Activated T-cell treated with anti-CD3 and anti-CD28 coated beads, Interleukin-2, amount 50 U/mL, for 72 hours (primary cell): ENCODE results near the gene U2AF1. TPM values are rescaled to one million over a fixed set of nuclear protein-coding genes. Genes with fewer than 3 reads are reported as not detected.
"Not testable (repeated sequence)": the region's sequence is repeated elsewhere in the genome, so short reads cannot be mapped to it uniquely, and the experiment has no call there.

Experiments used
- ATAC-seq, 2 donors: fragments of 150-1000 bp; cut with Tn5 transposase; replicated peaks in 1 of 2; 2 replicates each; pipeline ENCODE4 v1.10.0; 2021; ENCODE audit warnings: moderate library complexity in 2 of 2, mild to moderate bottlenecking in 1 of 2
- DNase-seq, 2 donors: peaks; one replicate each; pipeline ENCODE4 v3.0.0; 2021 to 2022; ENCODE audit warnings: mixed read lengths in 1 of 2
- H3K27ac Mint-ChIP-seq: one replicate; pipeline ENCODE4 v1.8.0; 2022; ENCODE audit warnings: mild to moderate bottlenecking, moderate library complexity, mixed read lengths
- H3K27me3 Mint-ChIP-seq: one replicate; pipeline ENCODE4 v1.8.0; 2022; ENCODE audit warnings: low read depth, mixed read lengths
- H3K36me3 Mint-ChIP-seq, 2 donors: one replicate each; pipeline ENCODE4 v1.8.0; 2022; ENCODE audit warnings: mixed read lengths in 2 of 2, mild to moderate bottlenecking in 1 of 2; ENCODE audit not compliant: insufficient read depth in 2 of 2
- H3K4me1 Mint-ChIP-seq: one replicate; pipeline ENCODE4 v1.8.0; 2022; ENCODE audit warnings: low read depth, mixed read lengths
- H3K4me3 Mint-ChIP-seq, 2 donors: one replicate each; pipeline ENCODE4 v1.8.0; 2022; ENCODE audit warnings: mild to moderate bottlenecking in 2 of 2, mixed read lengths in 2 of 2, moderate library complexity in 2 of 2
- H3K9me3 Mint-ChIP-seq, 2 donors: one replicate each; pipeline ENCODE4 v1.8.0; 2022; ENCODE audit warnings: mixed read lengths in 2 of 2
- total RNA-seq, 2 donors: library from RNA; stranded (reverse); gene quantifications; one replicate each; pipeline ENCODE4 v1.2.3, GENCODE V29; 2022

The U2AF1 gene
- total RNA-seq, 2 donors from 2014 or later: 36.7 to 73.4 TPM

- DNase-seq, H3K4me1 Mint-ChIP-seq, H3K36me3 Mint-ChIP-seq, H3K4me3 Mint-ChIP-seq, H3K27ac Mint-ChIP-seq, ATAC-seq, H3K27me3 Mint-ChIP-seq, H3K9me3 Mint-ChIP-seq: not testable (repeated sequence)
Observed at GRCh38 chr21:43104642-43105041, 2.7 kb downstream of the U2AF1 start.

GRCh38 chr21:43102281-43102680 is 5.1 kb downstream of the U2AF1 start:
- H3K27me3 Mint-ChIP-seq, H3K4me1 Mint-ChIP-seq, DNase-seq, H3K27ac Mint-ChIP-seq, H3K9me3 Mint-ChIP-seq, H3K36me3 Mint-ChIP-seq, H3K4me3 Mint-ChIP-seq: not testable (repeated sequence)
- peak; percentile 49 to 64 for ATAC-seq

GRCh38 chr21:43101676-43102075 is 5.7 kb downstream of the U2AF1 start:
- not testable (repeated sequence) for H3K4me1 Mint-ChIP-seq, DNase-seq, H3K27me3 Mint-ChIP-seq, H3K4me3 Mint-ChIP-seq, H3K9me3 Mint-ChIP-seq, H3K36me3 Mint-ChIP-seq, ATAC-seq, H3K27ac Mint-ChIP-seq

- DNase-seq, H3K27me3 Mint-ChIP-seq, ATAC-seq, H3K27ac Mint-ChIP-seq, H3K4me3 Mint-ChIP-seq, H3K9me3 Mint-ChIP-seq, H3K36me3 Mint-ChIP-seq, H3K4me1 Mint-ChIP-seq: not testable (repeated sequence)
Observed at GRCh38 chr21:43101000-43101399, 6.4 kb downstream of the U2AF1 start.

- H3K4me1 Mint-ChIP-seq, H3K27ac Mint-ChIP-seq, H3K9me3 Mint-ChIP-seq, DNase-seq, H3K27me3 Mint-ChIP-seq, H3K4me3 Mint-ChIP-seq, H3K36me3 Mint-ChIP-seq, ATAC-seq: not testable (repeated sequence)
Observed at GRCh38 chr21:43091979-43092614, 15.3 kb downstream of the U2AF1 start.

- DNase-seq, H3K9me3 Mint-ChIP-seq, H3K4me3 Mint-ChIP-seq, H3K27ac Mint-ChIP-seq, H3K36me3 Mint-ChIP-seq, H3K27me3 Mint-ChIP-seq, H3K4me1 Mint-ChIP-seq: not testable (repeated sequence)
- peak in 1 of 2 donors; percentile 37 for ATAC-seq
Observed at GRCh38 chr21:43090947-43091346, 16.4 kb downstream of the U2AF1 start.

GRCh38 chr21:43089463-43089862 is 17.9 kb downstream of the U2AF1 start:
- not testable (repeated sequence) for H3K9me3 Mint-ChIP-seq, H3K27ac Mint-ChIP-seq, ATAC-seq, H3K4me3 Mint-ChIP-seq, H3K4me1 Mint-ChIP-seq, DNase-seq, H3K27me3 Mint-ChIP-seq, H3K36me3 Mint-ChIP-seq

- DNase-seq, ATAC-seq, H3K27ac Mint-ChIP-seq, H3K9me3 Mint-ChIP-seq, H3K4me3 Mint-ChIP-seq, H3K4me1 Mint-ChIP-seq, H3K36me3 Mint-ChIP-seq, H3K27me3 Mint-ChIP-seq: not testable (repeated sequence)
Observed at GRCh38 chr21:43082587-43083300, 24.6 kb downstream of the U2AF1 start.

- not testable (repeated sequence) for H3K4me3 Mint-ChIP-seq, H3K27ac Mint-ChIP-seq, H3K36me3 Mint-ChIP-seq, H3K4me1 Mint-ChIP-seq, DNase-seq, H3K9me3 Mint-ChIP-seq, H3K27me3 Mint-ChIP-seq
- peak; percentile 26 to 39 for ATAC-seq
Observed at GRCh38 chr21:43076643-43077042, 30.7 kb downstream of the U2AF1 start.

- H3K27me3 Mint-ChIP-seq: not testable (repeated sequence)
Observed at GRCh38 chr21:43076023-43076637, 31.2 kb downstream of the U2AF1 start.

GRCh38 chr21:43075170-43076022 is 32.0 kb downstream of the U2AF1 start, which contains the start of gene CBS:
Gene CBS (minus strand): TSS chr21:43075835. CDS start chr21:43072193, 3,642 bp downstream.
- H3K4me3 Mint-ChIP-seq, H3K27me3 Mint-ChIP-seq, H3K36me3 Mint-ChIP-seq, DNase-seq, H3K9me3 Mint-ChIP-seq, H3K27ac Mint-ChIP-seq, H3K4me1 Mint-ChIP-seq: not testable (repeated sequence)
- peak; percentile 78 to 81 for ATAC-seq

More at GRCh38 chr21:43076023-43076637, 31.2 kb downstream of the U2AF1 start:
- DNase-seq, H3K9me3 Mint-ChIP-seq, H3K36me3 Mint-ChIP-seq, H3K27ac Mint-ChIP-seq, H3K4me3 Mint-ChIP-seq, H3K4me1 Mint-ChIP-seq: not testable (repeated sequence)
- peak; percentile 52 to 54 for ATAC-seq

GRCh38 chr21:43074401-43075169 is 32.8 kb downstream of the U2AF1 start:
- not testable (repeated sequence) for H3K4me3 Mint-ChIP-seq, H3K36me3 Mint-ChIP-seq
- ATAC-seq: peak; percentile 16 to 34

More at GRCh38 chr21:43074401-43075169, 32.8 kb downstream of the U2AF1 start:
- not testable (repeated sequence) for H3K4me1 Mint-ChIP-seq, H3K27ac Mint-ChIP-seq, H3K9me3 Mint-ChIP-seq, H3K27me3 Mint-ChIP-seq, DNase-seq
